MM.1S (cell line): ENCODE data around the gene TMEM205.

ENCODE experiments used
- DNase-seq: peaks from one replicate; pipeline ENCODE4 v3.0.0-alpha.2; 2015
- H2AFZ ChIP-seq: fragments of 300-600 bp; sonication (generic); 2 replicates; pipeline ENCODE4 v1.6.0; 2016; ENCODE audit warnings: antibody characterized with exemption, low read length
- H3F3A ChIP-seq: fragments of 300-600 bp; sonication (generic); 2 replicates; pipeline ENCODE4 v1.6.1; 2016; ENCODE audit warnings: mild to moderate bottlenecking, antibody characterized with exemption, low read length, moderate library complexity, mixed read lengths; ENCODE audit not compliant: insufficient read depth
- H3K27ac ChIP-seq: fragments of 300-600 bp; sonication (generic); 2 replicates; pipeline ENCODE4 v1.5.1; 2016; ENCODE audit warnings: mild to moderate bottlenecking, low read length
- H3K27me3 ChIP-seq: fragments of 300-600 bp; sonication (generic); replicated peaks from 2 replicates; pipeline ENCODE4 v1.6.0; 2016; ENCODE audit warnings: low read length; ENCODE audit not compliant: insufficient read depth
- H3K36me3 ChIP-seq: fragments of 300-600 bp; sonication (generic); replicated peaks from 2 replicates; pipeline ENCODE4 v1.6.1; 2016; ENCODE audit warnings: mild to moderate bottlenecking, low read length, mixed read lengths; ENCODE audit not compliant: insufficient read depth
- H3K4me1 ChIP-seq: fragments of 300-600 bp; sonication (generic); 2 replicates; pipeline ENCODE4 v1.6.1; 2016; ENCODE audit warnings: low read length, mixed read lengths
- H3K4me2 ChIP-seq: fragments of 300-600 bp; sonication (generic); 2 replicates; pipeline ENCODE4 v1.6.0; 2016; ENCODE audit warnings: low read depth, low read length
- H3K4me3 ChIP-seq: fragments of 300-600 bp; sonication (generic); 2 replicates; pipeline ENCODE4 v1.5.1; 2016; ENCODE audit warnings: low read length, mixed read lengths
- H3K79me2 ChIP-seq: fragments of 300-600 bp; sonication (generic); 2 replicates; pipeline ENCODE4 v1.6.1; 2016; ENCODE audit warnings: mixed run types, low read length, mixed read lengths
- H3K9ac ChIP-seq: fragments of 300-600 bp; sonication (generic); 2 replicates; pipeline ENCODE4 v1.6.1; 2016; ENCODE audit warnings: low read length, mixed read lengths
- H3K9me2 ChIP-seq: fragments of 300-600 bp; sonication (generic); replicated peaks from 2 replicates; pipeline ENCODE4 v1.6.1; 2016; ENCODE audit warnings: mild to moderate bottlenecking, low read length, mixed read lengths; ENCODE audit not compliant: insufficient read depth
- H3K9me3 ChIP-seq: fragments of 300-600 bp; sonication (generic); replicated peaks from 2 replicates; pipeline ENCODE4 v1.6.1; 2016; ENCODE audit warnings: mild to moderate bottlenecking, low read length, mixed read lengths; ENCODE audit not compliant: insufficient read depth
- H4K20me1 ChIP-seq: fragments of 300-600 bp; sonication (generic); 2 replicates; pipeline ENCODE4 v1.6.1; 2016; ENCODE audit warnings: mild to moderate bottlenecking, low read length, moderate library complexity, mixed read lengths; ENCODE audit not compliant: insufficient read depth
- CTCF ChIP-seq: fragments of 300-600 bp; sonication (generic); IDR thresholded peaks from 2 replicates; pipeline ENCODE4 v1.5.1; 2016; ENCODE audit warnings: antibody characterized with exemption, low read length, mixed read lengths
- EZH2 ChIP-seq: fragments of 300-600 bp; sonication (generic); optimal IDR thresholded peaks from 2 replicates; pipeline ENCODE3; 2017; ENCODE audit warnings: low read depth, mild to moderate bottlenecking, antibody characterized with exemption, low read length, mixed read lengths
- EZH2phosphoT487 ChIP-seq: fragments of 300-600 bp; sonication (generic); IDR thresholded peaks from 2 replicates; pipeline ENCODE4 v1.6.1; 2018; ENCODE audit warnings: antibody characterized with exemption, low read length

Gene TMEM205

GRCh38 chr19:11364935-11365334, 18.9 kb upstream of the TMEM205 start:
- H3K4me2 ChIP-seq, result no peak overlapping the region

GRCh38 chr19:11364296-11364904, 18.3 kb upstream of the TMEM205 start:
- TF ChIP-seq EZH2 (no peak), CTCF (no peak), EZH2phosphoT487 (no peak)
- Histone ChIP-seq H3K27me3 (peaks cover 2% of the 10 kb centered on the region; the same call in 1 of the 2 replicates), H3K4me3 (no peak overlapping the region), H3K4me1 (no peaks in the 10 kb centered on the region), H4K20me1 (no peaks in the 10 kb centered on the region), H3K36me3 (no peaks in the 10 kb centered on the region), H3K9ac (no peak overlapping the region), H3K9me3 (no peaks in the 10 kb centered on the region), H3K79me2 (no peaks in the 10 kb centered on the region), H3K4me2 (no peak overlapping the region), H3K9me2 (no peaks in the 10 kb centered on the region), H2AFZ (no peak overlapping the region), H3K27ac (no peak overlapping the region), H3F3A (no peaks in the 10 kb centered on the region)
- no peak for DNase-seq

More at GRCh38 chr19:11364935-11365334, 18.9 kb upstream of the TMEM205 start:
- H3K36me3 ChIP-seq, result no peaks in the 10 kb centered on the region
- H3K27me3 ChIP-seq, result no peaks in the 10 kb centered on the region
- H3K4me3 ChIP-seq, result no peak overlapping the region
- DNase-seq, result no peak
- no peak overlapping the region for H2AFZ ChIP-seq
- H4K20me1 ChIP-seq, result no peaks in the 10 kb centered on the region
- no peaks in the 10 kb centered on the region for H3K9me3 ChIP-seq
- H3K79me2 ChIP-seq, result no peaks in the 10 kb centered on the region
- H3K27ac ChIP-seq, result no peak overlapping the region
- no peaks in the 10 kb centered on the region for H3F3A ChIP-seq
- no peaks in the 10 kb centered on the region for H3K4me1 ChIP-seq
- H3K9ac ChIP-seq, result no peak overlapping the region
- no peaks in the 10 kb centered on the region for H3K9me2 ChIP-seq
- no peak for TF ChIP-seq CTCF

- no peak for DNase-seq
- H4K20me1 ChIP-seq, result no peaks in the 10 kb centered on the region
- no peaks in the 10 kb centered on the region for H3K9me2 ChIP-seq
- H2AFZ ChIP-seq, result no peak overlapping the region
- H3K4me2 ChIP-seq, result no peak overlapping the region
- H3K4me1 ChIP-seq, result no peaks in the 10 kb centered on the region
- H3K4me3 ChIP-seq, result no peak overlapping the region
- peaks cover 7% of the 10 kb centered on the region; the same call in 1 of the 2 replicates for H3K27me3 ChIP-seq
- TF ChIP-seq CTCF (no peak), EZH2phosphoT487 (no peak), EZH2 (no peak)
- H3K9me3 ChIP-seq, result no peaks in the 10 kb centered on the region
- no peak overlapping the region for H3K27ac ChIP-seq
- H3K36me3 ChIP-seq, result no peaks in the 10 kb centered on the region
- H3F3A ChIP-seq, result no peaks in the 10 kb centered on the region
- no peak overlapping the region for H3K9ac ChIP-seq
- H3K79me2 ChIP-seq, result no peaks in the 10 kb centered on the region
These were observed 17.8 kb upstream of the TMEM205 start for GRCh38 chr19:11363881-11364280.
